SK-N-SH treated with all-trans-retinoic acid at 6 μM for 48 hours (cell line): ENCODE results near the gene CCDC146.
"Not testable (repeated sequence)": the region's sequence is repeated elsewhere in the genome, so short reads cannot be mapped to it uniquely, and the experiment has no call there.

Experiments used
- GLIS3 ChIP-seq: fragments of 250-450 bp; sonication (Bioruptor Pico); IDR thresholded peaks from 2 replicates; pipeline ENCODE4 v1.5.0; 2020; ENCODE audit warnings: mild to moderate bottlenecking, moderate library complexity
- ZFP30 ChIP-seq: fragments of 450-650 bp; formaldehyde crosslinking; IDR thresholded peaks from 2 replicates; pipeline ENCODE4 v1.5.0; 2022; ENCODE audit warnings: mild to moderate bottlenecking, moderate library complexity

DNA sequence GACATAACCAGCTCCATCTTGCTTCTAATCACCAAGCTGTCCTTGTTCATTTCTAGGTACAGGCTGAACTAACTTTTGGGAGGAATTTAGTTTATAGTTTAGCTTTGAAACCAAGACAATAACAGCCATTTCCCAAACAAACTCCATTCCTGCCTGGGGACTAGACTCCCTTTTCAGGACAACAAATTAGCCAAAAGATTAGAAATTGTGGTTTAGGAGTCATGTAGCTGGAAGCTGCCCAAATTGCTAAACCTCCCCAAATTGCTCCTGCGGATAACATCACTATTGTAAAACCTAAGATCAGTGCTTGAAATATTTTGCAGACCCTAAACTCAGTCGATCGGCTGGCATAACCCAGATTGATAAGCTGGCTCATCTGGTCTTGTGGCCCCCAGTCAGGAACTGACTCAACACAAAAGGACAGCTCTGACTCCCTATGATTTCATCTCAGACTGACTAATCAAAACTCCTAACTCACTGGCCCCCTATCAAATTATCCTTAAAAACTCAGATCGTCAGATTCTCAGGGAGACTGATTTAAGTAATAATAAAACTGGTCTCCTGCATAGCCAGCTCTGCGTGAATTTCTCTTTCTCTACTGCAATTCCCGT, 47.5 kb upstream of the CCDC146 start:
- TF ChIP-seq ZFP30, GLIS3 (CRISPR knock-in tag): not testable (repeated sequence)
